Stimulated activated CD4-positive, alpha-beta T cell treated with anti-CD3 and anti-CD28 coated beads, Interleukin-4, amount 100 ng/mL, for 4 hours (primary cell): ENCODE measurements around the gene WDR5.

Experiments
- DNase-seq, 2 experiments: peaks; one replicate each; pipeline ENCODE4 v3.0.0-alpha.2; 2020

WDR5 gene

DNA sequence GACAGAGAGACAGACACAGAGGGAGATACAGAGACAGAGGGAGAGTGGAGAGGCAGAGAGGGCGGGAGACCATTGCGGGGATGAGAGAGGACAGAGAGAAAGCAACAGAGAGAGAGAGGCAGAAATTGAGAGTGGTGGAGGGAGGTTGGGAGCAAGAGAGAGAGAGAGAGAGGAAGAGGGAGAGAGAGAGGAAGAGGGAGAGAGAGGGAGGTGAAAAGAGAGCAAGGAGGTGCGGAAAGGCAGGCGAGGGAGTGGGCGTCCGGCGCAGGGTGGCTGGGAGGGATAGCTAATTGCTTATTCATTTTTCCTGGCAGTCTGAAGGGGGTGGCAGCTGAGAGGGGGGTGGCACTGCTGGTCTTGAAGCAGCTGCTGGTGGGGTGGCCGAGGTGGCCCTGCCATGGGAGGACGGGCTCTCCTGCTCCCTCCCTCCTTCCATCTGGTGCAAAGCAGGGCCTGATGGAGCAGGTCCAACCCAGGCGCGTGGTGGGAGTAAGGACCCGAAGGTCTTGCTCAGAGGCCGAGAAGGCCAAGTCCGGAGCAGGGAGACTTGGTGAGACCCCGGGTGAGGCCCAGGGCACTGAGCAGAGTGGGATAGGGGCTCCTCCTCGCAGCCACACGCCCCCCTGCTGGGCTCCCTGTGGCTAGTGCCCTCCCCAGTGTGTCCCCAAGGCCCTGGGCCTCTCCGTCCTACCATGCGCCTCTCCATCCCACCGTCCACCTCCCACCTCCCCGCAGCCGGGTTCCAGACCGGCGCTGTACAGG, 53.8 kb downstream of the WDR5 start:
- DNase-seq: no peak

DNA sequence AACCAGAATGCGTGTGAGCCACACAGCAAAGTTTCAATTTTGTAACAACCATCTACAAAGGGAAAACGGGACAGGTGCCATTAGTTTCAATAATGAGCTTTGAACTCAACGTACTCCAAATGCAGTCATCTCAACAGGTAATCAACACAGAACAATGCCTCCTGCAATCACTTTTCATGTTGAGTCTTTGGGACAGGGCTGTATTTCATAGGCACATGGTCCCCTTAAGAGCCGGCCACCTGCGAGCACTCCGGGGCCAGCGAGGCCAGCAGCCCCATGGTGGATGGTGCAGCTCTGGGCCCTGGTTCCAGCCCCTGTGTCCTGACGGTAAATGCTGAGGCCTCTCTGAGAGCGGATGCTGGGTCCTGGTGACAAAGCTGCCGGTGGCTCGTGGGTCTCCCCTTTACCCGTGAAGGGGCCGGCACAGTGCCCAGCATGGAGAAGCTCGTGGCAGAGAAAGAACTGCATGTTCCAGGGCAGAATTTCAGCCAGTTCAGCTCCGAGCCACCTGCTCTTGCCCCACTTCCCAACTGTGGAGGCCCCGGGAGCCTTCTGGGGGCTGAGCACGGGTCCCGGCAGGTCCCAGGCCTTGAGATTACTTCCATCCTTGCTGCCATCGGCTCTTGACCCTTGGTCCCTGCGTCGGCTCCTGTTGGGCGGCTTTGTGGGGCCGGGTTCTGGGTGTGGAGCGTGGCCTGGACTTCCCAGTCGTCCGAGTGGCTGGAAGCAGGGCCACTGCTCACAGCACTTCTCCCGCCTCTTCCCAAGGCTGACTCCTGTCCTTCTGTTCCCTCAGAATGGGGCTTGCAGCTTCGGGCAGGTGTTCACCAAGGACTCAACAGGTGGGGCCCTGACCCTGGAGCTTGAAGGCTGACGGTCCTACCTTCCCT, 54.6 kb downstream of the WDR5 start:
- DNase-seq: no peak

DNA sequence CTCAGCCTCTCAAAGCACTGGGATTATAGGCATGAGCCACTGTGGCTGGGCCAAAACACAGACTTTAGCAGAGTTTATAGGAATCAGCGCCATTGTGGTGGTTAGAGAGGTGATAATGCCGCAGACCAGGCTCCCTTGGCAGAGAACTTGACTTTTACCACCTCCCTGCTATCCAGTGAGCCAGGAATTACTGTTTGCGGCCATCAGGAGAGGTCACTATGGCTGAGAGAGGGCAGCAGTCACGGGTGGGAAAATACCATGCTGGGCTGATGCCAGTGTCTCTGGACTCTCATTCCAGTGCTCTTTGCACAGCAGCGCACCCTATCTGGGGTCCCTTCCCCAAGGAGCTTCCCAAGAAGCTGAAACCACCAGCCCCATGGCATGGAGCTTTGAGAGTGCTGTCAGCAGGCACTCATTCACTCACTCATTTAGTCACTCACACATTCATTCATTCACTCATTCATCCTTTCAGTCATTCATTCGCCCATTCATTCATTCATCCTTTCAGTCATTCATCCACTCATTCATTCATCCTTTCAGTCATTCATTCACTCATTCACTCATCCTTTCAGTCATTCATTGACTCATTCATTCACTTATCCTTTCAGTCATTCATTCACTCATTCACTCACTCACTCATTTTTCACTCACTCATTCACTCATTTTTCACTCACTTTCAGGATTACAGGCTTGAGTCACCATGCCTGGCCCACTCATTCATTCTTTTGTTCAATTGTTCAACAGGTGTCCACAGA, 55.8 kb downstream of the WDR5 start:
- no peak for DNase-seq

DNA sequence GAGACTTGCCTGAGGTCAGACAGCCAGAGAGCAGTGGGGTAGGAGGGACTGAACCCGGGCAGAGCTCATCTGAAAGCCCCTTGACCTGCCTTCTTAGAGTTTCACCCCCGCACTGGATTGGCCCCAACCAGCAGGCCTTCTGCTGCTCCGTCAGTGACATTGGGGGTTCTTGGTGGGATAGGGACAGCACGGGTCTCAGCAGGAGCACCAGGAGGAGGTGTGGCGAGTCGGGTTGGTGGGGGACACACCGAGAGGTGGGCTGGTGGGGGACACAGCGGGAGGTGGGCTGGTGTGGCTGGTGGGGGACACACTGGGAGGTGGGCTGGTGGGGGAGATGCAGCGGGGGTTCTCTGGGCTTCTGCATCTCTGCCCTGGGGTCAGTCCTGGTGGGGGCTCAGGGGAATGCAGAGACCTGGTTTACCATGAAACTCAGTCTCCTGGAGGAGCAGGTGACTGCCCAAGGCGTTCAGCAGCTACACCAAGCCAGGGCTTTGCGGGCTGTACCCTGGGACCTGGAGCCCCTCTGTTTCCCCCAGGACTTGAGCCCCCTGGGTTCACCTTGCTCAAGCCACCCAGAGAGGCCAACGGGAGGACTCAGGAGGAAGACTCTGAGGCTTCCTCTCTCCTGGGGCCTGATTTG, 56.5 kb downstream of the WDR5 start:
- DNase-seq: no peak

DNA sequence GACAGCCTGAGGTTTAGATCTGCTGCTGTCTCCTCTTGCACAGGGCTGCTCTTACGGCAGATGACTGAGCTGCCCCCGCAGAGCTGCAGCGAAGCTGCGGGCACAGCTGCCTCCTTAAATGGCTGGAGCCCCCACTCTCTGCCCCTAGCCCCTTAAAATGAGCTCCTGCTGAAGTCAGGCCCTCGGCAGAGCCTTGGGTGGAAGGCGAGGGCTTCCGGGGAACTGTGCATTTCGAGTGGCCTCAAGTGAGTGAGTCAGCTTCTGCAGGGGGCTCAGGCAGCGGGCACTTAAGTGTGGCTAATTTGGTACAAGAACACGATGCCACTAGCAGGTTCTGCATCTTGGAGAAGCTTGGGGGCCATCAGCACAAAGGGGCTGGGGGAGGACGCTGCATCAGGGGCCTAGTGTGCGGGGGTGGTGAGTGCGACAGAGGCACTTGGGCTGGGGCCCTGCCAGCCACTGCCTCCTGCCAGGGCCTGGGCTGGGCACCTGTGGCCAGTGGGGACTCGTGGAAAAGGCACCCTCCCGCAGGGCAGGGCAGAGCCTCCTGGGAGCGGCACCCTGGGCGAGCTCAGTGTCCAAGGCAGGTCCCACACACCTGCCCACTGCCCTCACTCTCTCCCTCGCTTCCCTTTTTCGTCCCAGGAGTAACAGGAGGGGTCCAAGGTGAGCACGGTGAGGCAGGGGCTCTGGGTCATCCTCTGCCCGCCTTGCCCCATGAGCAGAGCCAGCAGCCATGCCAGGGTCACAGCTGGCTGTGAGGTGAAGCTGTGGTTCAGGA, 57.3 kb downstream of the WDR5 start:
- no peak for DNase-seq

DNA sequence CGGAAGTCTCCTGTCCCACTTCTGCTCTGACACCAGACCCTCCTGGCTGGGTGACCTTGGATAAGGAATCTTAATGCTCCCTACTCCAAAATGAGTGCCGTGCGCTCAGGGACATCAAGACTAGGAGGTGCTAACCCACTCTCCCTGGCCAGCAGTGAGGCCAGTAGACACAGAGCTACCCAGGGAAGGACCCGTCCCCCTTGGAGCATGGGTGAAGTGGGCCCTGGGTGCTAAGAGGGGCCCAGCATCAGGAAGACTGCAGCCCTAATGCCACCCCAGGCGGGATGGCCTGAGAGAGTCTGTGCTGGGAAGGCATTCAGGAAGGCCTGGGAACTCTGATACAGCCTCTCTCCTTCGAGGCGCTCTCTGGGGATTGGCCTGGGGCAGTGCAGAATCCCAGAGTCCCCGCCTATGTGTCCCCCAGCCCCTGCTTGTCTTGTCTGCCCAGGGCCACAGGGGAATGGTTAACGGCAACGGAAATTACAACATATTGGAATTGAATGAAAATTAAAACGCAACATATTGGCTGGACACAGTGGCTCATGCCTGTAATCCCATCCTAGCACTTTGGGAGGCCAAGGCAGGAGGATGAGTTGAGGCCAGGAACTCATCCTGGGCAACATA, 58.1 kb downstream of the WDR5 start:
- no peak for DNase-seq

DNA sequence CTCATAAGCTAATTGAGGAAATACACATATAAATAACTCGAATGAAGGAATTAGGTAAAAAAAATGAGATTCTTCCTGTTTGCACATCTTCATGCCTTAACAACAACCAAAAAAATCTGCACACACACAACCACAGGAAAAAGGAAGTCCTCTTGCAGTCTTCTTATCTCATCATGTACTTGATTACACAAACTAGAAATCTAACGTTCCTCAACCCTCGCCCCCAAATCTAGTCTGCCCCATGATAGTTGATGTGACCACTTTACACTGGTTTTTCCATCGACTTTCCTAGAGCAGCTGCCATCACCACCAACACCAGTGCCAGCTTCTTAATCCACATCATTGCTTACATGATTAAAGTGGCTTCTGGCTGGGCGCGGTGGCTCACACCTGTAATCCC, 59.7 kb downstream of the WDR5 start:
- no peak for DNase-seq

DNA sequence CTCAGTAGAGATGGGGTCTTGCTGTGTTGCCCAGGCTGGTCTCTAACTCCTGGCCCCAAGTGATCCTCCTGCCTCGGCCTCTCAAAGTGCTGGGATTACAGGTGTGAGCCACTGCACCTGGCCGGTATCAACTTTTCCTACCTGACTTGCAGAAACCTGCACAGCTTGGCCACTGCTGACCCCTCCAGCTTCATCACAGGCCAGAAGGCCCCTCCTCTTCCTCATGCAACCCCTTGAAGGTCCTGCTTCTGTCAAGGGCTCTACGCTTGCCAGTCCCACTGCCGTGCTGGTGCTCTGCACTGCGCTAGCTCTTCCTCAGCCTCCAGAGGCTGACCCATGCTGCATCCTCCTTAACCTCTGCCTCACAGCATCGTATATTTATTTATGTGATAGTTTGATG, 61.0 kb downstream of the WDR5 start:
- no peak for DNase-seq

DNA sequence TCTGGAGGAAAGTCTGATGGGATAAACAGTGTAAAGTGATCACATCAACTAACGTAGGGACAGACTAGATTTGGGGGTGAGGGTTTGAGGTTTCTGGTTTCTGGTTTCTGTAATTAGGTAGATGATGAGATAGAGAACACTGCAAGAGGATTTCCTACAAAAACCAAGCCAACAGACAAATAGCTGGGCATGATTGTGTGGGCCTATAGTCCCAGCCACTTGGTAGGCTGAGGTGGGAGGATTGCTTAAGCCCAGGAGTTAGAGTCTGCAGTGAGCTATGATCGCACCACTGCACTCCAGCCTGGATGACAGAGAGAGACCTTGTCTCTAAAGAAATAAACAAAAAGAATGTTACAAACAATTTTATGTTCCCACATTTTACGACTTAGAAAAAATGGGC, 62.9 kb downstream of the WDR5 start:
- DNase-seq: no peak

DNA sequence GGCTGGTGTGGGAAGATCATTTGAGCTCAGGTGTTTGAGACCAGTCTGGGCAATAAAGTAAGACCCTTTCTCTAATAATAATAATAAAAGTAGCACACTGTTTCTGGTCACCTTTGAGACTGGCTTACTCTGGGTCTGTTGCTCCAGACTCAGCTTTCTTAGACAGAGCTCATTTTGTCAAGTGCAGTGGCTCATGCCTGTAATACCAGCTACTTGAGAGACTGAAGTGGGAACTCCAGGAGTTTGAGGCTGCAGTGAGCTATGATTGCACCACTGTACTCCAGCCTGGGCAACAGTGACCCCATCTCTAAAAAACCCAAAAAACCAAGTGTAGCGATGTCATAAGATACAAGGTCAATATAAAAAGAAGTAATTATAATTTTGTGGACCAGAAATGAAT, 64.8 kb downstream of the WDR5 start:
- DNase-seq: no peak

DNA sequence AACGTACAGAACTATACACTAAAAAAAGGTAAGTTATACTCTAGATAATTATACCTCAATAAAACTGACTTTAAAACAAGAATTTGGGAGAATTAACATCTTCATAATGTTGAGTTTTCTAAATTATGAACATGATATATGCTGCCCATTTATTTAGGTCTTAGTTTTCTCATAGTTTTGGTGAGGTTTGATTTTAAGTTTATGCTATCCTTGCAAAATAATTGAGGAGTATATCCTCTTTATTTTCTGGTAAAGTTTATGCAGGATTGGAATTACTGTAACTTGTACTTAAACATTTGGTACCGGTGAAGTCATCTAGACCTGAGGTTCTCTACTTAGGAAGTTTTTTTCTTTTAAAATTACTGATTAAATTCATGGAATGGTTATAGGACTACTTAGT, 67.3 kb downstream of the WDR5 start:
- DNase-seq: no peak

DNA sequence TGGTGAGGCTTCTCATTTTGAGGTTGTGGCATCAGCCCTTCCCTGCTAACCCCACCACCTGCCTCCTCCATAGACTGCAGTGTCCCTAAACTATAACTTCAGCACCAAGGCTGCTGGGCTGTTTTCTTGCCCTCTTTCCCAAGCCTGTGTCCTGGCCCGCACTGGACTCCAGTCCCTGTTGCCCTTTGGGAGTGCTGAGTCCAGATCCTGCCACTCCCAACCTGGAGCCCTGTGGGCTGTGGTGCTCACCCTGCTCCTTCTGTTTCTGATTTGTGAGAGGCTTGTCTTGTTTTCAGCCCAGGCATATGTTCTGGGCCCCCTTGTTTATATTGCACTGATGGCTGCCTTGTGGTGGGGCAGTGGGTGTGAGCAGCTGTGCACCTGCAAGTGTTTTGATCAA, 68.2 kb downstream of the WDR5 start:
- no peak for DNase-seq

DNA sequence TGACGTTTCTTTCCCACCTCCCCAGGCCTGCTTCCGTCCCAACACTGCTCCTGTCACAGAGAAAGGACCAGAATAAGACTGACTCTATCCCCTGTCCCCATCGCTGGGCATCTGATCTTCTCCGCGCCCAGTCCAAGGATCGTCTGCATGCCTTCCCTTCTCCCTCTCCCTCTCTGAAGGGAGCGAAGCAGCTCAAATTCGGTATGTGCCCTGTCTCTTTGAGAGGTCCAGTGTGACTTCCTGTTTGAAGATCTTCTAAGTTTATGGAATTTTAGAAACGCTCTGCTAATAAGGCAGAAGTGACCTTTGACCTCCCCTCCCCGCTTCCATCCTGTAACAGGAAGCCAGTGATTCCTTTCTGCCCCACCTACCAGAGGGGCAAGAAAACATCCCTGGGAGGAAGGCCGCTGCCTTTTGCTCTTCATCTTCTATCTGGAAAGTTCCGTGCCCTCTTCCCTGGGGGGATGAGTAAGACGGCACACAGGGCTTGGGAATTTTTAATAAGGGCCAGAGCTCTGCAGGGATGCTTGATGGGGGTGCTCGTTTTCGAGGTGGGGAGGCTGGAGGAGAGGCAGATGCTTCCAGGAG, 69.2 kb downstream of the WDR5 start:
- no peak for DNase-seq

DNA sequence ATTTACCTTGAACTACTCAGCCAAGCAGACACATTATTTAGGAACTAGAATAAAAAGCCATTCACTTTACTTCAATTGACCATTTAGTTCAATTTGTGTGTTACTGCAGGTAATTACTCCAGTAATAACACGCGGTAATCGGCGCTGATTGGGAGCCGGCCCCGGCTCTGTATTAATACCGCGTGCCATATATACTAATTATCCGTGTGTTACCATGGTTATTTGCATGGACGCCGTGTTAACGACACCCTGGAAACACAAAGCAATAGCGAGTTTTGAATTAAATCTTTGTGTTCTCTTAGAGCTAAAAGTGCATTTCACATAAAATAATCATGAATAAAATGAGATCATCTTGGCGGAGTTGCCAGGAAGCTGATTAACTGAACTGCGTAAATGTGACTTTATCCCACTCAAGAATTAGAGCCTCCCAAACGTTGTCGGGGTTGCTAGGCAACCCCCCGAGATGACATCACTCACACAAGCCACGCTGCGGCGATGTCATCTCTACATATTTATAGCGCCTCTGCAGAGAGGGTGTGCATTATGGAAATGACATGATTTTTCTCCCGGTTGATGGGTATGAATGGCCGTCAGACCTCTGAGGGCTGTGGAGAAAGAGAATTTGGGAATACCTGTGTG, 69.9 kb downstream of the WDR5 start:
- no peak for DNase-seq

DNA sequence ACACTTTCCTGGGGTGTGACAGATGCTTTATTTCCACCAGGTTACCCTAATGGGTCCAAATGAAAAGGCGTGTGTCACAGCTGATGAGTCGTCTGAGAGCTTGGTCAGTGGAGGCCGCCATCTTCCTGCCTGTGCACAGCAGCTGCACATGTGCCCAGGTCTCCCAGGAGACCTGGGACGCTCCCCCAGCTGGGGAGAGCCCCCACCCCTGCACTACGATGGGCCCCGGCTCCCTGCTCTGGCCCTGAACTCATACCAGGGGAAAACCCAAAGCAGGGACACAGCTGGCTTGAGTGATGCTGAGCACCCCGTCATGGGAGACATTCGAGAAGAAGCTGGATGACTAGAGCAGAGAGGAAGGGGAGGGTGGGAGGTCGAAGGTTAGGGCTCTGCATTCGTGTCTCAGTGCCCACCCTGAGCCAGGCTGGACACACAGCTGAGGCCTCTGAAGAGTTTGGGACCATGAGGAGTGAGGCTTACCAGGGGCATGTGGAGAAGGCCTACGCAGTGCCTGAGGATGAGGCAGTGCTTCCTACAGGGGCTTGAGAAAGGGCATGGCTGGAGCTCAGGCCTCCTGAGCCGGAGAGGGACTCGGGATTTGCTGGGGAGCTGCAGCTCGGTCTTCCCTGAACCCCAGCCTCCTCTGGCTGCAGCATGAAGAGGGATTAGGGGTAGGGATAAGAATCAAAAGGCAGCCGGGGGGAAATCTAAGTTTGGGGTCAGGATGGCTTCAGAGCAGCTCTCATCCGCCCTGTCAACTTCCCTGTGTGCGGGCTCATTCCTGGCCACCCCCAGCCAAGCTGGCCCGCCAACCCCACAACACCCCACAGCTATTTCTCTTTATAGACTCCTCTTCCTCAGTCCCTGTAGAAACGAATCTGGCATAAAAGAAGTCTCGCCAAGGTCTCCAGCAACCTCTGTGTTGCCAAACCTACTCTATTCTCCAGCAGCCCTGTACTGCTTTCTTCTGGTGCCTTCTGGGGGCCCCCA, 70.7 kb downstream of the WDR5 start:
- no peak for DNase-seq

DNA sequence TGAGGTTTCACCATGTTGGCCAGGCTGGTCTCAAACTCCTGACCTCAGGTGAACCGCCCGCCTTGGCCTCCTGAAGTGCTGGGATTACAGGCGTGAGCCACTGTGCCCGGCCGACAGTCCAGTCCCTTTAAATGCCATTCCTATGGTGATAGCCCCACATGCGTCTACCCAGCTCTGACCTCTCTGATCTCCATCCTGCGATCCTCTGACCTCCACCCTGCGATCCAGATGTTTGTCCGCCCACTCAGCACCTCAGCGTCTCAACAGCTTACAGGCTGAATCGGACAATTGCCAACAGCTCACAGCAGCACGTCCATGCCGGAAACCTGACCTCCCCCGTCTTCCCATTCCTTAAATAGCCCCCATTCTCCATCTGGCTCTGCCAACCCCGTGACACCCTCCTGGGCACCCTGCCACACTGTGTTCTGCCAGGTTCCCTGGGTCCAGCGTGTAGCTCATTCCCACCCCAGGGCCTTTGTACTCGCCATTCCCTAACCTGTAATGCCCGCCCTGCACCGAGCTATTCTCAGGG, 72.5 kb downstream of the WDR5 start:
- no peak for DNase-seq

DNA sequence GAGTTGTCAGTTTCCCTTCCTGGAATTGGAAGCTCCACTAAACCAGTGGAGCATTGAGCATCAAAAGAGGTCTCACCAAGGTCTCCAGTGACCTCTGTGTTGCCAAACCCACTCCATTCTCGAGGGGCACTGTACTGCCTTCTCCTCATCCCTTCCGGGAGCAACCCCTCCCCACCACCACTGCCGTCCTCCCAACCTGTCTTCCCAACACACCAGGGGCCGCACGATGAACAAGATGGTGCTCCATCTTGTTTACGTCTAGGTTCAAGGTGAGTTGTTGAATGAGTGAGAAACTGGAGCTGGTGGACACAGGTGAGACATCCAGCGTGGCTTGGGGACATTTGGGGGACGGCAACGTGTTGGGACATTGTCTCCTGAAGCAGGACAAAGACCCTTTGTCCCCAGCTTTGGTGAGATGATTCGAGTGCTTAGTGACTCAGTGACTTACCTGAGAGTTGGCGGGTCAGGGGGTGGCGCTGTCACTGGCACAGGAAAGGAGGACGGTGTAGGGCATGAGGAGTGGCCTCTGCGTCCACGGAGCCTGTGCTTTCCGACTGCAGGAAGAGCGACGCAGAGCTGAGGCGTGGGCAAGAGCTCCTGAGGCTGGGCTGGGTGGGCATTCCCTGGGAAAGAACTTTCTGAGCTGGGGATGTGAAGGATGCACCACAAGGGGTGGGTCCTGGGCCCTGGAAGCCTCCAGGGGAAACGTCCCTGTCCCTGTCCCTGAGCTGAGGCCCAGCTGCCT, 73.3 kb downstream of the WDR5 start:
- no peak for DNase-seq
